ENCODE results near the gene DOC2A.
"Not testable (repeated sequence)": the region's sequence is repeated elsewhere in the genome, so short reads cannot be mapped to it uniquely, and the experiment has no call there.

DNA sequence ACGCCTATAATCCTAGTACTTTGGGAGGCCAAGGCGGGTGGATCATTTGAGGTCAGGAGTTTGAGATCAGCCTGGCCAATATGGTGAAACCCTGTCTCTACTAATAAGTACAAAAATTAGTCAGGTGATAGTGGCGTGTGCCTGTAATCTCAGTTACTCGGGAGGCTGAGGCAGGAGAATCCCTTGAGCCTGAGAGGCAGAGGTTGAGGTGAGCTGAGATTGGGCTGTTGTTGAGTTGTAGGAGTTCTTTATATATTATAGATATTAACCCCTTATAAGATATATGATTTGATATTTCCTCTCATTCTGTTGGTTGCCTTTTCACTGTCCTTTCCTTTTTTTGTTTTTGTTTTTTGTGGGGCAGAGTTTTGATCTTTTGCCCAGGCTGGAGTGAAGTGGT is 51.0 kb downstream of the DOC2A start:
- TF ChIP-seq EZH2 (IDR thresholded peaks at IDR 0.05; ENCODE audit: borderline replicate concordance, control insufficient read depth, low read depth, low read length); ESRRA (IDR thresholded peaks at IDR 0.05; ENCODE audit: low read length); SPI1 (IDR thresholded peaks at IDR 0.05; ENCODE audit: borderline replicate concordance, insufficient read depth, low read depth, low read length); DPF2 (IDR thresholded peaks at IDR 0.05); BRCA1 (IDR thresholded peaks at IDR 0.05; ENCODE audit: low read depth, low read length): not testable (repeated sequence)
- TF ChIP-seq, protein P1, sequence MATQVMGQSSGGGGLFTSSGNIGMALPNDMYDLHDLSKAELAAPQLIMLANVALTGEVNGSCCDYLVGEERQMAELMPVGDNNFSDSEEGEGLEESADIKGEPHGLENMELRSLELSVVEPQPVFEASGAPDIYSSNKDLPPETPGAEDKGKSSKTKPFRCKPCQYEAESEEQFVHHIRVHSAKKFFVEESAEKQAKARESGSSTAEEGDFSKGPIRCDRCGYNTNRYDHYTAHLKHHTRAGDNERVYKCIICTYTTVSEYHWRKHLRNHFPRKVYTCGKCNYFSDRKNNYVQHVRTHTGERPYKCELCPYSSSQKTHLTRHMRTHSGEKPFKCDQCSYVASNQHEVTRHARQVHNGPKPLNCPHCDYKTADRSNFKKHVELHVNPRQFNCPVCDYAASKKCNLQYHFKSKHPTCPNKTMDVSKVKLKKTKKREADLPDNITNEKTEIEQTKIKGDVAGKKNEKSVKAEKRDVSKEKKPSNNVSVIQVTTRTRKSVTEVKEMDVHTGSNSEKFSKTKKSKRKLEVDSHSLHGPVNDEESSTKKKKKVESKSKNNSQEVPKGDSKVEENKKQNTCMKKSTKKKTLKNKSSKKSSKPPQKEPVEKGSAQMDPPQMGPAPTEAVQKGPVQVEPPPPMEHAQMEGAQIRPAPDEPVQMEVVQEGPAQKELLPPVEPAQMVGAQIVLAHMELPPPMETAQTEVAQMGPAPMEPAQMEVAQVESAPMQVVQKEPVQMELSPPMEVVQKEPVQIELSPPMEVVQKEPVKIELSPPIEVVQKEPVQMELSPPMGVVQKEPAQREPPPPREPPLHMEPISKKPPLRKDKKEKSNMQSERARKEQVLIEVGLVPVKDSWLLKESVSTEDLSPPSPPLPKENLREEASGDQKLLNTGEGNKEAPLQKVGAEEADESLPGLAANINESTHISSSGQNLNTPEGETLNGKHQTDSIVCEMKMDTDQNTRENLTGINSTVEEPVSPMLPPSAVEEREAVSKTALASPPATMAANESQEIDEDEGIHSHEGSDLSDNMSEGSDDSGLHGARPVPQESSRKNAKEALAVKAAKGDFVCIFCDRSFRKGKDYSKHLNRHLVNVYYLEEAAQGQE (IDR thresholded peaks at IDR 0.05; ENCODE audit: low read depth, low read length): not testable (repeated sequence)
- TF ChIP-seq, protein P2, sequence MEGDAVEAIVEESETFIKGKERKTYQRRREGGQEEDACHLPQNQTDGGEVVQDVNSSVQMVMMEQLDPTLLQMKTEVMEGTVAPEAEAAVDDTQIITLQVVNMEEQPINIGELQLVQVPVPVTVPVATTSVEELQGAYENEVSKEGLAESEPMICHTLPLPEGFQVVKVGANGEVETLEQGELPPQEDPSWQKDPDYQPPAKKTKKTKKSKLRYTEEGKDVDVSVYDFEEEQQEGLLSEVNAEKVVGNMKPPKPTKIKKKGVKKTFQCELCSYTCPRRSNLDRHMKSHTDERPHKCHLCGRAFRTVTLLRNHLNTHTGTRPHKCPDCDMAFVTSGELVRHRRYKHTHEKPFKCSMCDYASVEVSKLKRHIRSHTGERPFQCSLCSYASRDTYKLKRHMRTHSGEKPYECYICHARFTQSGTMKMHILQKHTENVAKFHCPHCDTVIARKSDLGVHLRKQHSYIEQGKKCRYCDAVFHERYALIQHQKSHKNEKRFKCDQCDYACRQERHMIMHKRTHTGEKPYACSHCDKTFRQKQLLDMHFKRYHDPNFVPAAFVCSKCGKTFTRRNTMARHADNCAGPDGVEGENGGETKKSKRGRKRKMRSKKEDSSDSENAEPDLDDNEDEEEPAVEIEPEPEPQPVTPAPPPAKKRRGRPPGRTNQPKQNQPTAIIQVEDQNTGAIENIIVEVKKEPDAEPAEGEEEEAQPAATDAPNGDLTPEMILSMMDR (IDR thresholded peaks at IDR 0.05 in 2 of 3, conservative IDR thresholded peaks at IDR 0.05 in 1 of 3; ENCODE audit: control insufficient read depth in 2 of 3, extremely low read depth in 1 of 3, insufficient read depth in 1 of 3, low read depth in 3 of 3, low read length in 3 of 3): not testable (repeated sequence)
- TF ChIP-seq, protein P3, sequence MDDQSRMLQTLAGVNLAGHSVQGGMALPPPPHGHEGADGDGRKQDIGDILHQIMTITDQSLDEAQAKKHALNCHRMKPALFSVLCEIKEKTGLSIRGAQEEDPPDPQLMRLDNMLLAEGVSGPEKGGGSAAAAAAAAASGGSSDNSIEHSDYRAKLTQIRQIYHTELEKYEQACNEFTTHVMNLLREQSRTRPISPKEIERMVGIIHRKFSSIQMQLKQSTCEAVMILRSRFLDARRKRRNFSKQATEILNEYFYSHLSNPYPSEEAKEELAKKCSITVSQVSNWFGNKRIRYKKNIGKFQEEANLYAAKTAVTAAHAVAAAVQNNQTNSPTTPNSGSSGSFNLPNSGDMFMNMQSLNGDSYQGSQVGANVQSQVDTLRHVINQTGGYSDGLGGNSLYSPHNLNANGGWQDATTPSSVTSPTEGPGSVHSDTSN (IDR thresholded peaks at IDR 0.05; ENCODE audit: insufficient replicate concordance, low read depth, low read length): not testable (repeated sequence)

All from GM12878 (cell line).